GM12891 (cell line): Measurements from ENCODE around the gene INTS7.

Experiments
- PAX5 ChIP-seq: IDR thresholded peaks from 2 replicates; pipeline ENCODE4 v1.6.1; 2011; ENCODE audit warnings: low read length, moderate library complexity, mild to moderate bottlenecking; ENCODE audit not compliant: insufficient read depth, severe bottlenecking
- POLR2A ChIP-seq: IDR thresholded peaks from 2 replicates; pipeline ENCODE4 v1.6.1; 2011; ENCODE audit warnings: low read depth, low read length, control low read depth
- POLR2AphosphoS5 ChIP-seq: IDR thresholded peaks from 2 replicates; pipeline ENCODE4 v1.6.1; 2011; ENCODE audit warnings: low read depth, low read length, control low read depth
- SPI1 ChIP-seq: IDR thresholded peaks from 2 replicates; pipeline ENCODE4 v1.6.1; 2011; ENCODE audit warnings: low read depth, low read length, control low read depth
- TAF1 ChIP-seq: IDR thresholded peaks from 2 replicates; pipeline ENCODE4 v1.6.1; 2011; ENCODE audit warnings: low read depth, low read length, control low read depth

GRCh38 chr1:211912038-211912437 lies 123.3 kb downstream of the INTS7 start:
- TF ChIP-seq POLR2A: no peak
- no peak for TF ChIP-seq PAX5
- TF ChIP-seq POLR2AphosphoS5: no peak
- TF ChIP-seq TAF1: no peak
- TF ChIP-seq SPI1: no peak
